HG03520 (cell line): ENCODE data around the gene ZFP36.
A peak's percentile ranks its signal among the peaks of the same experiment; 100 is the strongest.

Experiments
- ATAC-seq: cut with Tn5 transposase; IDR thresholded peaks from one replicate; pipeline ENCODE4 v1.9.1; 2021; ENCODE audit warnings: mild to moderate bottlenecking, moderate library complexity; ENCODE audit not compliant: unreplicated experiment

Gene ZFP36

DNA sequence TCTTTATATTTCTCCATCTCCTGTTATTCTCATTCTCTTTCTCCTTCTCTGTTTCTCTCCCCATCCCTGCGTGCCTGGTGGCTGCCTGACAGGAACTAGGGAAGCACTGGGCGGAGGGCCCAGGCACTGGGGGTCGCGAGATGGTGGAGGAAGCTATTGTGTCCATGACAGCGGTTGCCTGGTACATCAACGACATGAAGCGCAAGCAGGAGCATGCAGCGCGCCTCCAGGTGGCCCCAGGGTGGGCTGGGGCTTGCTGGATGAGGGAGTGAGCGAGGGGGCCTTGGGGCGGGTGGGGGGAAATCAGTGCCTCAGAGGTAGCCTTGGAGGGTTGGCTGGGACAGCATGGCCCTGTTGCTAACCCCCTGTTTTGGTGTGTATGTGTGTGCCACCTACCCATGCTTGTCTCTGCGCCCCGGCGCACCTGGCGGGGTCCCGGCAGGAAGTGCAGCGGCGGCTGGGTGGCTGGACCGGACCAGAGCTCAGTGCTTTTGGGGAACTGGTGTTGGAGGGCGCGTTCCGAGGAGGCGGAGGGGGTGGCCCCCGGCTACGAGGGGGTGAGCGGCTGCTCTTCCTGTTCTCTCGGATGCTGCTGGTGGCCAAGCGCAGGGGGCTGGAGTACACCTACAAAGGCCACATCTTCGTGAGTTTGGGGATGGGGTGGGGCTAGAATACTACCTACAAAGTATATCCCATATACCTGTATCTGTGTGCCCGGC, 11.0 kb downstream of the ZFP36 start:
- ATAC-seq, result no peak

DNA sequence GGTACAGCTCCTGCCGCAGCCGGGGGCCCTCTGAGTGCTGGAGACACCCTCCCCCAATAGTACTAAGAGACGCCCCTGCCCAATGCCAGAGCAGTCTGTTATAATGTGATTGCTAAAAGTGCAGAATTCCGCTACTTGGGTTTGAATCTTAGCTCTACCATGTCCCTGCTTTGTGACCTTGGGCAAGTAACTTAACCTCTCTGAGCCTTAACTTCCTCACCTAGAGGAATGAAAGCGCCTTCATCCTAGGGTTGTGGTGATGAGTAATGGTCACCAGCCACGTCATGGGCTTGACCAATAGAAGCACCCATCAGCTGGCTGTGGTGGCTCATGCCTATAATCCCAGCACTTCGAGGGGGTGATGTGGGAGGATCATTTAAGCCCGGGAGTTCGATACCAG, 12.4 kb downstream of the ZFP36 start:
- ATAC-seq, result no peak

DNA sequence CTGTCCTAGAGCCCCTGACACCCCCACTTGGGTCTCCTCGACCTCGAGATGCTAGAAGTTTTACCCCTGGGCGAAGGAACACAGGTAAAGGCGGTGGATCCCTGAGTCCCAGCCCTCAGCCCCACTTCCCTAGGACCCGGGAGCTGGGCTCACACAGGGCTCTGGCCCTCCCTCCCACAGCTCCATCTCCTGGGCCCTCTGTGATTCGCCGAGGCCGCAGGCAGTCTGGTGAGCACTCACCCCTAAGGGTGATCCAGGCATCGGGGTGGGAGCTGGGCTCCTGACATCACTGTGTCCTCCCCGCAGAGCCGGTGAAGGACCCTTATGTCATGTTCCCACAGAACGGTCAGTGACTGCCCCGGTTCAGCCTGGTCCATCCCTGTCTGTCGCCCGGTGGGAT, 14.1 kb downstream of the ZFP36 start:
- no peak for ATAC-seq

DNA sequence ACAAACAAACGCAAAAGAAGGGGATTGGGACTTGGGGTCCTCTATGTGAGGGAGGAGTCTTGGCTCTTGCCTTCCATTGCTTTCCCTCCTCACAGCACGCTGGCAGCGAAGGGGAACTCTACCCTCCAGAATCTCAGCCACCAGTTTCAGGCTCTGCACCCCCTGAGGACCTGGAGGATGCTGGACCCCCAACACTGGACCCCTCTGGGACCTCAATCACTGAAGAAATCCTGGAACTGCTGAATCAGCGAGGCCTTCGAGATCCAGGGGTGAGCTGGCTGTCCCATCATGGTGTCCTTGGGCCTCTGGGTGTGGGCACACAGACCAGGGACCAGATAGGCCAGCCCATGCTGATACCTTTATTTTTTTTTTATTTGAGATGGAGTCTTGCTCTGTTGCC, 15.4 kb downstream of the ZFP36 start:
- no peak for ATAC-seq

DNA sequence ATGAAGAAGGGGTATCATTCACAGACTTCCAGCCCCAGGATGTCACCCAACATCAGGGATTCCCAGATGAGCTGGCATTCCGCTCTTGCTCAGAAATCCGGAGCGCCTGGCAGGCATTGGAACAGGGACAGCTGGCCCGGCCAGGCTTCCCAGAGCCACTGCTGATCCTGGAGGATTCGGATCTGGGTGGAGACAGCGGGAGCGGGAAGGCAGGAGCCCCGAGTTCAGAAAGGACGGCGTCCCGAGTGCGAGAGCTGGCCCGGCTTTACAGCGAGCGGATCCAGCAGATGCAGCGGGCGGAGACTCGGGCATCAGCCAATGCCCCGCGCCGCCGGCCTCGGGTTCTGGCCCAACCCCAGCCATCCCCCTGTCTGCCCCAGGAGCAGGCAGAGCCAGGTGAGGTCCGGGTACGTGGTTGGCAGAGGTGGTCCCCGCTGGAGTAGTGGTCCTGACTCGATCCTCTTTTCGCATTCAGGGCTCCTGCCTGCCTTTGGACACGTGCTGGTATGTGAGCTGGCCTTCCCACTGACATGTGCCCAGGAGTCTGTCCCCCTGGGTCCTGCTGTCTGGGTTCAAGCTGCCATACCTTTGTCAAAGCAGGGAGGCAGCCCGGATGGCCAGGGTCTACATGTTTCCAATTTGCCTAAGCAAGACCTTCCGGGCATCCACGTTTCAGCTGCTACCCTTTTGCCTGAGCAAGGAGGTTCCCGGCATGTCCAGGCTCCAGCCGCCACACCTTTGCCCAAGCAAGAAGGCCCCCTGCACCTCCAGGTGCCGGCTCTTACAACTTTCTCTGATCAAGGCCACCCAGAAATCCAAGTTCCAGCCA, 16.8 kb downstream of the ZFP36 start:
- ATAC-seq, result no peak

DNA sequence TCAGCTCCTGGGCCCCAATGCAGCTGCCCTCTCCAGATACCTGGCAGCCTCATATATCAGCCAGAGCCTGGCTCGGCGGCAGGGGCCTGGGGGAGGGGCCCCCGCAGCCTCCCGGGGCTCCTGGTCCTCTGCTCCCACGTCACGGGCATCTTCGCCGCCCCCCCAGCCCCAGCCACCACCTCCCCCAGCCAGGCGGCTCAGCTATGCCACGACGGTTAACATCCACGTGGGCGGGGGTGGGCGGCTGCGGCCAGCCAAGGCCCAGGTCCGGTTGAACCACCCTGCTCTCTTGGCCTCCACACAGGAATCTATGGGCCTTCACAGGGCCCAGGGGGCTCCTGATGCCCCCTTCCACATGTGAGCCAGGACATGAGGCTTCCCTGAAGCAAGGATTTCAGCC, 18.3 kb downstream of the ZFP36 start:
- no peak for ATAC-seq

DNA sequence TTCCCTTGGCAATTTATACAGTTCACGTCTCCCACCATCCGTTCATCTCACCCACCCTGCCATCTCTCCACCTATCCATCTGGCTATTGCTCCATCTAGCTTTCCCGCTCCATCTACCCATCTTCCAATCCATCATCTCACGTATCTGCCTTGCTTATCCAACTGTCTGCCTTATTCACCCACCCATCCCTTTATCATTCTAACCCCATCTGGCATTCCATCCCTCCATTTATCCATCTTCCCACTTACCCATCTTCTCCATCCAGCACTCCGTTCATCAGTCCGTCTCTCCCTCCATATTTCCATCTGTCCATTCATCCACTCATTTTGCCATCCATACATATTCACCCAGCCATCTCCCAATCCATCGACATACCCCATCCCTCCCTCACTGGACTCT, 19.1 kb downstream of the ZFP36 start:
- no peak for ATAC-seq

DNA sequence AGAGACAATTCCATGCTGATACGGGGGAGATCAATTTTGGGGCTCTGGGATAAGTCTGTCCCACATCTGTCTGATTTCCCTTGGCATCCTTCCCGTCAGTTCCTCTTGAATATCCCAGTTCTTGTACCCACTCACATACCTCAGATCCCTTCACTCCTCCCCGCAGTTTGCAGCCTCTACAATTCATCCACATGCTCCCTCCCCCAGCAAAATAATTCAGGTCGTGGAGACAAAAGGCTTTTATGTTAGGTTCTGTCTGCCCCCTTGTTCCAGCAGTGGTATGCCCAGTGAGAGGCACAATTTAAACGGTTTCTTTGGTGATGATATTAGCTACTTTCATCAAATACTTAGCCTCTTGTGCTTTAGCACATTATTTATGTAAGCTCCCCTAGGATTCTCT, 19.5 kb downstream of the ZFP36 start:
- no peak for ATAC-seq

DNA sequence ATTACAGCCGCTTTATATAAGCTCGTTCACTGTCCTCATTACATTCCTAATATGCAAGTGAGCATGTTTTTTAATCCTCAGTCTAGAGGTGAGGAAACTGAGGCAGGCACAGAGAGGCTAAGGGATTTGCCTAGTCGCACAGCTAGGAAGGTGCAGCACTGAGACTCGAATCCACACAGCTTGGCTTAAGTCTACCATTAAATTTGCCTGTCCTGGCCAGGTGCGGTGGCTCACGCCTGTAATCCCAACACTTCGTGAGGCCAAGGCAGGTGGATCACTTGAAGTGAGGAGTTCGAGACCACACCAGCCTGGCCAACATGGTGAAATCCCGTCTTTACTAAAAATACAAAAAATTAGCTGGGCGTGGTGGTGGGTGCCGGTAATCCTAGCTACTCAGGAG, 21.1 kb downstream of the ZFP36 start:
- no peak for ATAC-seq

DNA sequence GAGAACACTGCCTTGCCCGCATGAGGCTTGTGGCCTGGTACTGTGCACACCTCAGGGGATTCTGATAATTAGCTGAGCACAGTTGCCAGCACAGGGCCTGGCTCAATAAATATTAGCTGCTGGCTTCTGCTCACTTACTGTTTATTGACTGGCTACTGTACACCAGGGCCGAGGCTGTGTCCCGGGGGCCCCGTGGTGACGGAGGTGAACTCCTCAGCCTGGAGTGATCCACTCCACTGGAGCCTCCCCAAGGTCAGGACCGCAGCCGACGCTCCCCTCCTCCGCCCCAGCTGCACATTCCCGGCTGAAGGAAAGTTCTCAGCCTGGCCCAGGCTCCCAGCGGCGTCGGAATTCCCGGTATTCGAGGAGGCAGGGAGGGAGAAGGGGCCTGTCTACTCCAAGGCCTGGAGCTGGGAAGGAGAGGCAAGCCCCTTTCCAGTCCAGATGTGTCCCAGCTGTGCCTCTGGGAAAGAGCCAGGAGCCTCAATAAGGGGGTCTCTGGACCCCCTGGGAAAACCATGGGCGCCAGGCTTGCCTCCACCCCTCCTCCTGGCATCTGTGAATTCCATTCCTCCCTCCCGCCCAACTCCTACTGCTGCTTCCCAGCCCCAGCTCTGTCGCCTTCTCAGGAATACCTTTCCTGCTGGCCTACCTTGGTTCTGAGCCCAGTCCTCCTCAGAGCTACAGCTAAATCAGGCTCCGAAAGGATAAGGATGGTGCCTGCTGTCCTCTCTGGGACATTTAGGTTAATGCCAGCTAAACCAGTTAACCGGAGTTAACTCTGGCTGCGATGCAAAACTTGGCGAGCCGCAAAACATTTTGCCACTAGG, 21.9 kb downstream of the ZFP36 start:
- no peak for ATAC-seq

DNA sequence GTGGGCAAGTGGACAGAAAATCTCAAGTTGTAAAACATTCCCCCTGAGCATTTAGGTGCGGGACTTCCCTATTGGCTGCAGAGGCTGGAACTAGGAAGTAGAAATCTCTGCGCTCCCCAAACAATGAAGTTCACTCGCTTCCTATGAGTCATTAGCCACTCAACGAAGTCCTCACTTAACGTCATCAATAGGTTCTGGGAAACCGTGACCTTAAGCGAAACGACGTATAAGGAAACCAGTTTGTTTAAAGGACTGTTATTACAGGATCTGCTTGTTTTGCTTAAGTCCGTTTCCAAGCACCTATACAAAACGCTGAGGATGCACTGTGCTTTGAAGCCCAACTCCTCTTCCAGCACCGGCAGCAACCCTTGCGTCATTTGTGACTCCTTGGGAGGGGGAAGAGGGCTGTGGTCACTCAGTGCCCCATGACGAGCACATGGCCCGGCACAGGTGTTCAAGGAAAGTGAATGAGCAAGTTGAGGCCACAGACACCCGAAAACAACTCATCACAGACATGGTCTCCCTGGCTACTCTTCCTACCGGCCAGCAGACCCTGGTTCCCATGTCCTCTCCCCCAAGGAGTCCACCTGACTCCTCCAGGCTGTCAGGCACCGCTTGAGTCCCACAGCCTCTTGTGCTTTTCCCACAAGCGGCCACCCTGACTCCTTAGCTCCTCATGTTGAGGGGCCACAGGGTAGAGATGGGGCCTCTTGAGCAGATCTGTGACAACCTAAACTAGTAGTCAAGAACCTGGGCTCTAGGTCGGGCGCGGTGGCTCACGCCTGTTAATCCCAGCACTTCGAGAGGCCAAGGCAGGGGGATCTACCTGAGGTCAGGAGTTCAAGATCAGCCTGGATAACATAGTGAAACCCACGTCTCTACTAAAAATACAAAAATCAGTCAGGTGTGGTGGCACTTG, 24.3 kb downstream of the ZFP36 start:
- peak; percentile 34 for ATAC-seq

DNA sequence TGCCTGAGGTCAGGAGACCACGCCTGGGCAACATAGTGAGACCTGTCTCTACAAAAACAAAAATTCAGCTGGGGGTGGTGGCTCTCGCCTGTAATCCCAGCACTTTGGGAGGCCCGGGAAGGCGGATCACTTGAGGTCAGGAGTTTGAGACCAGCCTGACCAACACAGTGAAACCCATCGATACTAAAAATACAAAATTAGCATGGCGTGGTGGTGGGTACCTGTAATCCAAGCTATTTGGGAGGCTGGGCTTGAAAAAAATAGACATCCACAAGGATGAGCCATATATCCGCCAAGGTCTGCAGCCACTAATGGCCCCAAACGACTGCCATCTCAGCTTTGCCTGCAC, 26.0 kb downstream of the ZFP36 start:
- ATAC-seq, result no peak

DNA sequence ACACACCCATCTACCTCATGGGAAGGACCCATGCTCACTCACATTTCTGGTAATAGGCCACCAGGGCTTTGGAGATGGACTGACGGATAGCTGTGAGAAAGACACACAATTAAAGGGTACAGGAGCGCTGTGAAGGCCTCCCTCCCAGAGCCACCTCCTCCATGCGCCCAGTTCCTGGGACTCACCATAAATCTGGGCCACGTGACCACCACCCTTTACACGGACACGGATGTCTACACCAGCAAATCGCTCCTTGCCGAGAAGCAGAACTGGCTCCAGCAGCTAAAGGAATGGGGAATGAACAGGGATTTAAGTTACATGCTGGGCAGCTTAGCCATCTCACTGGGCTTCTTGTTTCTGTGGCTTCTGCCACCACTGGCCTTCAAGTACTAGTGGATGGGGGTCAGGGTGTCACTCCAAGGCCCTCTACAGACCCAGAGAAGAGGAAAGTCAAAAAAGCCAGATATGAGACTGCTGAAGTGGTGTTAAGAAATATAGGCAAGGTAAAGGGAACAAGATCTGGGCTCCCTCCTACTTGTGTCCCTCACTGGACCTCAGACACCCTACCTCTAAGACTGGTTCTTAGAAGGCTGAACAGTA, 26.9 kb downstream of the ZFP36 start:
- ATAC-seq, result no peak

DNA sequence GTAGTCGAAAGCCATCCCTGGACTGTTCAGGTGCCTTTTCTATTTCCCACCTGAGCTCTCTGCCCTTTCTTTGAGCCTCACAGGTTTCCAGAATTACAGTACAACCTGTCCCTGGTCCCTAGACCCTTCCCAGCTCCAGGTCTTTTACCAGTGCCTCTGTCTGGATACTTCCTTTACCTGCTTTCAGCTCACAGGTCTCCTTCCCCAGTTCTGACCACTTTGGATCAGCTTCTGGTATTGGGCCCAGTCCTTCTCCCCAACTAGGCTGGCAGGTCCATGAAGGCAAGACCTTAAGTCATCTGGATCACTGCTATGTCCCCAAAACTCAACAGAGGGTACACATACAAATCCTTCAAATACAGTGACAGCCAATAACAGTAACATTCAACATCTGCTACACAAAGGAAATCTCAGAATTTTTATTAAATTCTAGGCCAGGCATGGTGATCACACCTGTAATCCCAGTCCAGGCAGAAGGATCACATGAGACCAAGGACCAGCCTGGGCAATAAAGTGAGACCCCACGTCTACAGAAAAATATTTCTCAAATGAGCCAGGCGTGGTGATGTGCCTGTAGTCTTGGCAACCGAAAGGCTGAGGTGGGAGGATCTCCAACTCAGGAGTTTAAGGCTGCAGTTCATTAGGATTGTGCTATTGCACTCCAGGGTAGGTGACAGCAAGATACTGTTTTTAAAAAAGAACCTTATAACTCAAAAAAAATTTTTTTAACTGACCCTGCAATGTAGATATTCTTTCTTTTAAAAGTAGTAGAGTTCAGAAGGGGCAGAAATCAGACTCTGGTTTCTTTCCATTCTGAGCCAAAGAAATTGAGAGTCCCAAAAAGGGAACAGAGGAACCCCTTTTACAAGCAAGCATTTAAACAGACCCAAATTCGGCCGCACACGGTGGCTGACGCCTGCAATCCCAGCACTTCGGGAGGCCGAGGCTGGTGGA, 27.8 kb downstream of the ZFP36 start:
- no peak for ATAC-seq

DNA sequence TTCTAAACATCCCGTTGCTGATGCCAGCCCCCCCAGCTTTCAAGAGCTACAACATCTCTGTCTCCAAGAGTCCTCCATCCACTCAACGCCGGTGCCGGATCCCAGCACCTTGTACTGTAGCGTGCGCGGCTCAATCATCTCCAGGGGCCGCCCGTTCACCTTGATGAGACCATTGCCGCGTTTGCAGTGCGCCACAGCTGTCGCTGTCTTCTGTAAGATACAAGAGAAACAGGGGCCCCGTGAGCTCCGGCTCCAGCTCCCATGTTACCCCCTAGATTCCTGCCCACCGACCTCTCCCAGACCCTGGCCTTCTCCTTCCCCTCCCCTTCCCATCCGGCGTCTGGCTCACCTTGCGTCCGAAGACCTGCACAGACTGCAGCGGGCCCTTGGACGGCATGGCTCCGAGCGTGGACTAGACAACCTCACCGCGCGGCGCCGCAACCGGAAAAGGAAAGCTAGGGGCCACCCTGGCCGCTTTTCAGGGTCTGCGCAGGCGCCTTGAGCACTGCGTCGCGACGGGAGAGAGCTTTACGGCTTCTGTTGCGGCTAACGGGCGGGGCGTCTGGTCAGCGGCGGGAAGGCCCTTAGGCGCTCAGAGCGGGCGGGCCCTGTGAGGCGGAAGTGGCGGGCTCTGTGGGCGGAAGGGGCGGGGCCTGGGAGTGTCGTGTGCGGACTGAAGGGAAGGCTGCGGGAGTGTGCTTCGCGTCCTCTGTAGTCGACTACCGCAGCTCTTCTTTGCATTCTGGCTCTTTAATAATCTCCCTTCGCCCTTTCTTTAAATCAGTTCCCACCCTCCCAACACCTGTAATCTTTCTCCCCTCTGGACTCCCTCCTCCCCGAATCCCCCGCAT, 29.1 kb downstream of the ZFP36 start, which contains the start of gene RPS16:
Gene RPS16 (minus strand): TSS at position 451 of the 851 bp plus-strand sequence. CDS start 54 bp downstream, at position 397.
- peak; percentile 72 for ATAC-seq

DNA sequence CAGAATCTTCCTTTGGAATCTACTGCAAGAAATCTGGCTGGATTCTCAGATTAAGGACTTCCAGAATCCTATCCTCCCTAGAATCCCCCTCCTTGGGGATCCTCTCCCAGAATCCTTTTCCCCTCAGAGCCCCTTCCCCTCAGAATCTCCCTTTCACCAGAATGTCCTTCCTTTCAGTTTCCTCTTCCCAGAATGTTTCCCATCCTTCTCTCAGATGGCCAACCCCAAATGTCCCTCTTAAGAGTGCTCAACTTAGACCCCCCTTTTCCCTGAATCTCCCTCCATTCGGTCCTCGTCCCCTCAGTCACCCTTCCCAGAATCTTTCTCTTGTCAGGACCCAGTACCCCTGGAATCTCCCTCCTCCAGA, 29.7 kb downstream of the ZFP36 start:
- ATAC-seq, result no peak

DNA sequence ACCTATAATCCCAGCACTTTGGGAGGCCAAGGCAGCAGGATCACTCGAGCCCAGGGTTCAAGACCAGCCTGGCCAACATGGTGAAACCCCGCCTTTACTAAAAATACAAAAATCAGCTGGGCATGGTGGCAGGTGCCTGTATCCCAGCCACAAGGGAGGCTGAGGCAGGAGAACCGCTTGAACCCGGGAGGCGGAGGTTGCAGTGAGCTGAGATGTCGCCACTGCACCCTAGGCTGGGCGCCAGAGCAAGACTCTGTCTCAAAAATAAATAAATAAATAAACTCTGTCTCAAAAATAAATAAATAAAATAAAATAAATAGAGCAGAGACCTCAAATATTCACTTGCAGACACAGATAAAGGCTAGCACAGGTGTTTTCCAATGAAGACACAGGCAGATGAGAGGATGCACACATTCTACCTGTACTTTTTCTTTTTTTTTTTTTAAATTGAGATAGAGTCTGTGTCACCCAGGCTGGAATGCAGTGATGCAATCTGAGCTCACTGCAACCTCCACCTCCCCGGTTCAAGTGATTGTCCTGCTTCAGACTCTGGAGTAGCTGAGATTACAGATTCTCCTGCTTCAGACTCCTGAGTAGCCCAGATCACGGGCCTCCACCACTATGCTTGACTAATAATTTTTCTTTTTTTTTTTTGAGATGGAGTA, 31.8 kb downstream of the ZFP36 start:
- ATAC-seq, result no peak
